HG03520 (cell line): ENCODE results near the gene ANKIB1.
"Not testable (repeated sequence)": the region's sequence is repeated elsewhere in the genome, so short reads cannot be mapped to it uniquely, and the experiment has no call there.

Experiments
- ATAC-seq: cut with Tn5 transposase; IDR thresholded peaks from one replicate; pipeline ENCODE4 v1.9.1; 2021; ENCODE audit warnings: mild to moderate bottlenecking, moderate library complexity; ENCODE audit not compliant: unreplicated experiment

ANKIB1 gene

DNA sequence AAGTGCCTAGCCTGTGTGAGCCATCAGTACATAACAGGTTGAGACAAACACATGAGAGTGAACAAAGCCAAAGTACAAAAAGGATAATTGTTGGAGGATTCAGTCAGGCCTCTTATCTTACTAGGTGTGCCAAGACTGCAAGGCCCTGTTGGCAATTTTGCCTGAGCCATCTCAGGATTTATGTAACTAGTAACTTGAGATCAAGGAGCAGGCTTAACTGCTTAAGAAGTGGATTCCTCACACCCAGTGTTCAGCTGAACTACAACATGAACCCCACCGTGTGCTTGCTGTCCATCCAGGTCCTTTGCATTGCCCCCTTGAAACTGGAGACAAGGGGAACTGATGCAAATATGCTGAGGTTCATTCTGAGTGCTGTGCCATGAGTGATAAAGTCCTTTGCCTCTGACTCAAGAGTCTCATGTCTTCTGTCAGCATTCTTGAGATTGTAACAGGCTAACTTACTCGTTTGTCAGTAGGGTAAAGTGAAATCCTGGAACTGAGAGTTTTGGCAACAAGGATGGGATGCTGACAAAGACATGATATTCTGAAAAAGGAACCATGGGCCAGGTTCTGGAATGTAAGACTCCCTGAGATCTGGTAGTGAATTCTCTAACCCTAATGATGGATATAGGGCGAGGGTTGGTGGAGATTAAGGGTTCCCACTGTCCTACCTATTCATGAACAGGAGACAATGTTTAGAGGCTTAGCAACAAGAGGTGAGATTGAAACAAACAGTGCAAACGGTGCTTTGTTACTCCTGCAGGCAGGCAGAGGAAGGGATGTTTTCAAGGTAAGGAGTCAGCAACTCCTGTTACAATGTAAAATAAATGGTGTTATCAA is 157.4 kb downstream of the ANKIB1 start:
- ATAC-seq, result no peak

DNA sequence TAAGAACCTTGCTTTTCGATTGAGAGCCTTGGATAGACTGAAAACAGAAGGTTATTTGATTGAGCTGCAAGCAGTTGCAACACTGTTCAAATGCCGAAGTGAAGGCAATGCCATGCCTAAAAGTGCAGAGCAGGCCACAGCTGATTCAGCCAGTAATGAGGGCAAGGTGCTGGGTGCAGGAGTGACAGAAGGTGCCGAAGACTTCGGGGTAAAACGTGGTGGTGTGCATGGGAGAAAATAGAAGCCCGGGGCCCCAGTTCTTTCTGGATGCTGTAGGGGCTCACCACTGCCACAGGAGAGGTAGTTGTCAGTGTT is 157.9 kb downstream of the ANKIB1 start:
- no peak for ATAC-seq

DNA sequence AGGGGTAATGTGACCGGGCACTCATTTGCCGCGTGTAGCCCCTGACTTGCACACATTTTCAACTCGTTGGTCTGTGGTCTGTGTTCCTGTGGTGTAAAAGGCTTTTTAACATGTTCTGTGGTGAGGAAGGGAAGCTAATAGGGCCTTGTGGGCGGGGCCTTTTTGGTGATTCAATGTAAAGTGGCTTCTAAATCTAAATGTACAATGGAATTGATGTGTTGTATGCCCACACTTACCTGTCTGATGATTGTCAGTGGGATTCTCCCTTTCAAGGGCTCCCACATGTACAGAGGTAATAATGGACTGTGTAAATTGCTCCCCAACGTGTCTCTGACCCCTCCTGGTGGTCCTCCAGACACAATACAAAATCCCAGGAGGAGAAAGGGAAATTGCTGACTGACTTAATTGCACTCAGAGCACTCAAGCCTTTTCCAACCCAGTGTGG is 158.4 kb downstream of the ANKIB1 start:
- no peak for ATAC-seq

DNA sequence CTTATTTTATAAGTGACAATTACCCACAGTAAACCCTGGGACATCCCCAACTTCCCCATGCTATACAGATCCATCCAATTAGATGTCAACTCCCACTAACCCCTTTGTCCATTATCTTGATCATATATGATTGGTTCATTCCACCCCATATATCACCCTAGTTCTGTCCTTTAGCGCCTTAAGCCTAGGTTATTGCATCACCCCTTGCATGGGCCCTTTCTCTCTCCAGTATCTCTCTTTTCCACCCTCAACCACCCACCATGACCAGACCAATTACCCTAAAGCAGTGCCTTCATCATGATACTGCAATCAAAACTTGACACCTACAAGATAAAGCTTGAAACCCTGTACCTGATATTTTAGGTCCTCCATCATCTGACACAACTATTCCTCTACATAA is 163.6 kb downstream of the ANKIB1 start:
- no peak for ATAC-seq

DNA sequence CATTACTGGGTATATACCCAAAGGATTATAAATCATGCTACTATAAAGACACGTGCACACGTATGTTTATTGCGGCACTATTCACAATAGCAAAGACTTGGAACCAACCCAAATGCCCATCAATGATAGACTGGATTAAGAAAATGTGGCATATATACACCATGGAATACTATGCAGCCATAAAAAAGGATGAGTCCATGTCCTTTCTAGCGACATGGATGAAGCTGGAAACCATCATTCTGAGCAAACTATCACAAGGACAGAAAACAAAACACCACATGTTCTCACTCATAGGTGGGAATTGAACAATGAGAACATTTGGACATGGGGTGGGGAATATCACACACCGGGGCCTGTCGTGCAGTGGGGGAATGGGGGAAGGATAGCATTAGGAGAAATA is 164.4 kb downstream of the ANKIB1 start:
- ATAC-seq, result not testable (repeated sequence)

DNA sequence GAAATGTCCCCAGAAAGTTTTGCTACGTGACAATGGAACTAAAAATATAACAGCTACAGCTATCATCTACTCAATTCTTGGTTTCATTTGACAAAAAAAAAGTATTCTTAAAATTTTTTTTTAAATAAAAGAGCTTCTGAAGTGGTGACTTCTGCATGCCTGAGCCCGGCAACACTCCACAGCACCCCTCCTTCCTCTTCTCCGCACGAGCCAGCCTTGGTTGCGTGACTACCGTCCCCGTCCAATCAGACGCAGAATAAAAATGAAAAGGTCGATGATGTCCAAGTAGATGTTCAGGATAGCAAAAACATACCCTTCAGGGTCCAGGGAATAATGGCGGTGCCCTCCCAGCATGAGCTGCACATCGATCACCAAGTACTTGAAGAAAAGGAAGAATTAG is 167.0 kb downstream of the ANKIB1 start:
- ATAC-seq, result no peak

DNA sequence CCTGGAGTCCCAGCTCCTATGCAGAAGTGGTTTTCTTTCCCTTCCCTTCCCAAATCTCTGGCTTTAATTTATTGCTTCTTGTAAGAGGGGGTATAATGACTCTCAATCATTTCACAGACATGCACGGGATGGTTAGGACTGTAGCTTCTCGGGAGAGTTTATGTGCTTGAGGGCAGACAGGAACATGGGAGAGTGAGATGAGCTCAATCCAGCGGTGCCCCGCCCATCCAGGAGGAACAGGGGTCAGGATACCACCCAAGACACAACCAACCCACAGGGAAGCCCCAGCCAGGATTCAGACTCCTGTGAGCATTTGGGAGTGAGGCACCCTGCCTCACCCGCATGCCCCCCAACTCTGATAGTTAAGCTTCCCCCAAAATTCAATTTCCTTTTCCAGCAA is 167.8 kb downstream of the ANKIB1 start:
- ATAC-seq, result no peak

DNA sequence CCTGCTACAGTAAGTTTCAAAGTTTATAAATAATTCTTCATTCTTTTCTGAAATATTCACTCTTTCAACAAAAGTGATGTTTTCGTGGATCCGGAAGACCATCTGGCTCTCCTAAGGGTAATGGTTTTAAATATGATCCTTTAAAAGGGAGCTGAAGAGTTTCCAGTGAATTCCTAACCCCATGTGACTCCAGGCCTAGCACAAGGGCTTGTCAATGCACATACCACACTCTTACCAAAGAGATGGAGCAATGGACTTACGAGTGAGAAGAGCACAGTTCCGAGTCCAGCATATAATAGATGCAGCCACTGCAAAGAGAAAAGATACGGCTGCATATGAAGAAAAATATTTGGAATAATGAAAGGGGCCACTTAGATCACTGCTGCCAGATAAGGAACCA is 169.5 kb downstream of the ANKIB1 start:
- ATAC-seq, result no peak

DNA sequence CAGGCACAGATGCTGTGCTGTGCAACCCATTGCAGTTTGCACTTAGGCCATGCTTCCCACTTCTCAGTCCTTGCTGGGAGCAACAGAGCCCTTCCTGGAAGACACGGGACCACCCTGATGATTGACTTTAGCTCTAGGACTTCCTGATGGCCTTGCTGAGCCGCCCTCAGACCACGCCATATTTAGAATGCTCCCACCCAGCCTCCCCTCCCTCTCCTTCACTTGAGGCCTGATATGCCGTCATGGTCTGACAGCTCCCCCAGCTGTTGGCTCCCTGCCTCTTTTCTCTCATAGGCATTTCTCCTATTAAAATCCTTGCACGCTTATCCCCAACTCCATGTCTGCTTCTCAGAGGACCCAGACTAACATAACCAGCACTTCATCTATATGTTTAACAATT is 172.1 kb downstream of the ANKIB1 start:
- ATAC-seq, result no peak

DNA sequence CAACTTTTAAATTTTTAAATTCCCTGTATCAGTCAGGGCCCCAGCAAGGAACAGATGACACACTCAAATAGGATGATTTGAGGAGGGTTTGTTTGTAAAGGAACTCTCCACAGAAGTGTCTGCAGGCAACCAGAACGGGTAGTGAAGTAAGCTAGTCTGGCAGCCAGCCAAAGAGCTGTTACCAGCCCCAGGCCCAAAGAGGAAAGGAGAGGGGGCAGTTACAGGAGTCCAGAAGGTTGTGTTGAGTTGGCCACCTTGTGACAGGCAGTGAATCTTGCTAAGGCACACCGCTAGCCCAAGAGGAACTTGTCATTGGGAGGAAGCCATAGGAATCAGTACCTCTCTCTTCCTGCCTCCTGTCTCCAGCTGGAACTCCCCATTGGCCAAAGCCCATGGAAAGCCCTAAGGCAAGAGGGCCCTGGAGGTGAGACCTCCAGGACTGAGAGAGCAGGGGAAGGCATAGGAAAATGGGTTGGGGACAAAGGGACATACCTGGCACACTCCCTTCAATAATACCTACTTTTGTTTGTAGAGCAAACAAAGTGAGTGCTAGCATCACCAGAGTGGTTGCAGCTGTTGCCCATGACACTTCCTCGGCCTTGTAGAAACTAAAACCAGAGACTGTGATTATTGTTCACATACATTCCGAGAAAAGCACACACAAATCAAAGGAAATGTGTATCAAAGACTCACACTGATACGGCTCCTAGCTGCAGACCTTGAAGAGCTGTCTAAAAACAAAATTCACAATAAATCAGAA is 176.1 kb downstream of the ANKIB1 start:
- no peak for ATAC-seq

DNA sequence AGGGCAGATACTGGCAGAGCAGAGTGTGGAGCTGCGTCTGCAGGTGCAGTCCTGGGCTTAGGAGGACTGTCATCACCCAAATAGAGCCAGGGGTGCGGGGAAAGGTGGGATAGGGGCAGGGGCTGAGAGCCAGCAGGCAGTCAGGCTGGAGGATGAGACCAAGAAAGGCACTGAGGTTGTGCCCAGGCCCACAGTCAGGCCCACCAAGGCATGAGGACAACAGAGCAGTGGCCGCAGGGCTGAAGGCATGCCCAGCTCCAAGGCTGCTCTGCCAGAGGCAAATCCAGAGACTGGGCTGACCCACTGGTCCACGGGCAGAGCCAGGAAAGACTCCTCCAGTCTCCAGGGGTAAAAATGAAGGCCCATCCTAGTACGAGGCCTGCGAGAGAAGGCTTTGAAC is 177.2 kb downstream of the ANKIB1 start:
- no peak for ATAC-seq

DNA sequence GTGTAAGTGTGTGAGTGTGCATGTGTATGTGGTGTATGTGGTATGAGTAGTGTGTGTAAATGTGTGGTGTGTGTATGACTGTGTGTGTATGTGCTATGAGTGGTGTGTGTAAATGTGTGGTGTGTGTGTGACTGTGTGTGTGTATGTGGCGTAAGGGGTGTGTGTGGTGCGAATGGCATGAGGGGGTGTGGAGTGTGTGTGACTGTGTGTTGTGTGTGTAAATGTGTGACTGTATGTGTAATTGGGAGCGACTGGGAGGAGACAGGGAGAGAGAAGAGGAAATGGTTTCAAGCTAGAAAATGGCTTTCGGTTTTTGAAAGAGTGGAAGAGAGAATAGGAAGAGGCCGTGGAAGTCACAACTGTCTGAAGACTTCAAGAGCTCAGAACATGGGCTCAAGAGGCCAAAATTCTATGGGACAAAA is 177.9 kb downstream of the ANKIB1 start:
- no peak for ATAC-seq

DNA sequence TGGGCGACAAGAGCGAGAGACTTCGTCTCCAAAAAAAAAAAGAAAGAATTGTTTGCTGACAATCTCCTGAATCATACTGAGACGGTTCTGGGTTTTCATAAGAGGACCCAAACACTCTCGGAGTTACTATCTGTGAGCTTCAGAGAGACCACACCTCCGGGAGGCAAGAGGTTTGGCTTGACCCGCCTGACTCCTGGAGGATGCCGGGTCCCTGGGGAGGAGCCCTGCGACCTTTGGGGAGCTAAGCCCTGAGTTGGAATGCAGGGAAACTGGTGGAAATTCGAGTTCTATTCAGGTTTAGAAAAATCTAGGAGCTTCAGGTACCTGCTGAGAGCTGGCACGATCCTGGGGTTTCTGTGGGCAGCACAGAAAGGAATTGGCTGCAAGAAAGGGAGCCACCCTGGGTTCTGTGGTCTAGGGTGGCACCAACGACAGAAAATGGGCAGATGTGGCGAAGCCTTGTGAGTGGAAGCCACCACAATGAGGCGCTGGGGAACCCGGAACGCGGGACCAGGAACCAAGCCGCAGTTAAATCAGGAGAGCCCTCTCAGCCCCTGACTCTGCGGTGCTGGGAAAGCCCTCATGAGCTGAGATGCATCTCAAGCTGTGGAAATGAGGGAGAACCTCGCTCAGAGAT is 179.7 kb downstream of the ANKIB1 start:
- no peak for ATAC-seq

DNA sequence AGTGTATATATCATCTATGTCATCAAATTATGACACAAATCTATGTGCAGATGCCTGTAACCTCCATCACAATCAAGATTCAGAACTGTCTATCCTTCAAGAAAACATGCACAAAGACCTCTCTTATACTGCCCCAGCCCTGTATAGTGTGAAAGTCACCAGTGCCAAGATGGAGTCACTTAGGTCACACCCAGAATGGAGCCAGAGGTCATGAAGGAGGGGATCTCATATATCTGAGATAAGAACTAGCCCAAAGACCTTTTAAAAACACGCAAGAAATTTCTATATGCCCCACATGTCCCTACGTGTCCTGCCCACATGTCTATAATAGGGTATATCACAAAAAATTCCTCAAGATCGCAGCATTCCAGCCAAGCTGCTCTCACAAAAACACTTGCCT is 181.4 kb downstream of the ANKIB1 start:
- ATAC-seq, result no peak

DNA sequence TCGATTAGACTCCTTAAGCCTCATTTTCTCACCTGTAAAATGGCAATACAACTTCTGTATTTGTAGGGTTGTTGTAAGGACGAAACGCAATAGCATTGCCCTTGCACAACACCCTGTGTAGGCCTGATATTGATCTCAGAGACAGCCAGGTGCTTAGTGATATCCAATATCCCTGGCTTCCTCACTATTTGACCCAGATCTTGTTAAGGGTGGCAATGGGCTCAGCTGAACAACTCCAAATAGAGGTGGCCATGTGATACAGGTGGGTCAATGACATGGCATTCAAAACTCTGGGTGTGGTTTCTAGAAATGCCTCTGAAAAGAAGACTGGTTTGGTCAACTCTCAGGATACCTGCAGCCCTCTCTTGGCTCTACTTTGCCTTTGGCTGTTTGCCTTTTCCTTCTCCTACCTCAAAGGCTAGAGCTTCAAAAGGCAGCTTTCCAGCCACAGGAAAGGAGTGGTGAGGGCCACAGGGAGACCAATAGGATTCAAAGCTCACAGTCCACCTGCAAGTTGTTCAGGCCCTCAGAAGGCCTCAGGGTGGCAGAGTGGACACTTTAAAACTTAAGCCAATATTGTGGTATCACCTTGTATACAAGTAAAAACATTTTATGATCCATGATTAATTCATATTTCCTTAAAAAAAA is 186.6 kb downstream of the ANKIB1 start:
- no peak for ATAC-seq

DNA sequence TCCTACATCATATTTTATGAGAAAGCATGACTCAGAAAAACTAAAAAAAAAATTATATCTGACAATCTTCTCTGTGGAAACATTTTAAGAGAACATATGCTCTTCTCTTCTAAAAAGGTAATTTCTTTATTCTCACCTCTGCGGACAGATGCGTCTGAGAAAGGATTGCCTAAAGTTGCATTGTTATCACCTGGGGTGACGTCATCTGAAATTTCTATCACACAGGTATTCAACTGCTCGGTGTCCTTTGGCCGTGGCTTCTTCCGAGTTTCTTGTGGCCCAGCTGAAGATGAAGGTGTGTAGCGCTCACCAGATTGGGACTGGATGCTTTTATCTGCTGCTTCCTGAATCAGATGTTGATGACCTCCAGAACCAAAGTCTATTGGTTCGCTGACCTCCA is 187.2 kb downstream of the ANKIB1 start:
- no peak for ATAC-seq

DNA sequence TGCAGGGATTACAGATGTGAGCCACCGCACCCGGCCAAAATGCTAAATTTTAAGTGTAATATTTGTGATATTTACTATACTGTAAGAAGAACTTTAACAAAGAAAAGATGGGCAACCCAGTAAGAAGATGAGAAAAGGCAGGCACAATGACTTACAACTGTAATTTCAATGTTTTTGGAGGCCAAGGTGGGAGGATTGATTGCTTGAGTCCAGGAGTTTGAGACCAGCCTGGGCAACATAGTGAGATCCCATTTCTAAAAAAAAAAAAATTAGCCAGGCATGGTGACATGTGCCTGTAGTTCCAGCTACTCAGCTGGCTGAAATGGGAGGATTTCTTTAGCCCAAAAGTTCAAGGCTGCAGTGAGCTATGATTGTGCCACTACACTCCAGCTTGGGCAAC is 189.8 kb downstream of the ANKIB1 start:
- no peak for ATAC-seq

DNA sequence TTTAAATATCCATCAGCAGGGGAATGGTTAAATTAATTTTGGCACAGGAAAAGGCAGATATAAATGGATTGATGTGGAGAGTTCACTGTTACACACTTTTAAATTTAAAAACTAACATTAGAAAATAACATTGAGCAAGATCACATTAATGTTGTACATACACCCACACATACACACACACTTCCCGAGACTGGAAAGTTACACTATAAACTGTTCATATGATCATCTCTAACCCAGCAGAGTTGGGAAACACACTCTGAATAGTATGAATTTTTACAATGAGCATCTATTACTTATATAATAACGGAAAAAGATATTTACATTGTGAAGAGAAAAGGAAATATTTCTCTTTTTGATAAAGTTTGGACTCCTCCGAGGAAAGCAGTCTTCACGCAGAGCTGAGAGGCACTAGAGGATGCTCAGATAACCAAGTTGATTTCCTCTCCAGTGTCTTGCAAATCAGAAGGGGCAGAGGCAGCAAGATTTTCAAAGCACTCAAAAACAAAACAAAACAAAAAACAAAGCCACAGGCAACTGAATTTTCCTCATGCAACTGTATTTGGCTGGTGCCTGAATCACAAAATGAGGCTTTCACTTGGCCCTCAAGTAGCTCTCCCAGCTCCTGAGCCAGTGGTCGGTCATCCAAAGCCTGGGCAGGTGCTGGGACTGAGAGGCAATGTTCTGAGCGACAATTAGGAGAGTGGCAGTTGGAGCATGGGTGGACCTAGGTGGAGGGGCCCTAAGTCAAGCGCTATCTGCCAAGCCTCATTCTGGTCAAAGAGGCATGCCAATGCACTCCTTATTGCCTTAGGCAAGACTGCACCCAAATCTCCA is 191.1 kb downstream of the ANKIB1 start:
- ATAC-seq, result no peak

DNA sequence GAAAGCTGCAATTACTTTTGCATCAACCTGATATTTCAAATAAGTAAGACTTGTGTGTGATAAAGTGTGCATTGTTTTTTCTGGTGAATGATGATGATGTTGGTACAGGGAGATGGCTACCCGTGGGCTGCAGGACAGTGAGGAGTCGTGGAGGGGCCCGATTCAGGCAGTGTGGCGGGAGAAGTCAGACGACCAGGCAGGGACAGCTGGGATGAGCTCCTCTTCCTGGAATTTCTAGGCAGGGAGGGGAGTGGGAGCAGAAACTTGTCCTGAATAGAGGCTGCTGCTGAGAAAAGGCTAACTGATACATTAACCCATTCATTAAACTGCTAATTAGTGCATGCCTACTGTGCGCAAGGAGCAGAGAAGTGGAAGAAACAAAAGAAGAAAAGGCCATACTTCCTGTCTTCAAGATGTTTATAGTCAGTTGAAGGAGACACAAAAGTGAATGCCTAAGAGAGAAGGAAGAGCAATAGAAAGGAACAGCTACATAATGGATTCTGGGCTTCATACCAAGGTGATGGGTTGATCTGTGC is 192.2 kb downstream of the ANKIB1 start:
- no peak for ATAC-seq

DNA sequence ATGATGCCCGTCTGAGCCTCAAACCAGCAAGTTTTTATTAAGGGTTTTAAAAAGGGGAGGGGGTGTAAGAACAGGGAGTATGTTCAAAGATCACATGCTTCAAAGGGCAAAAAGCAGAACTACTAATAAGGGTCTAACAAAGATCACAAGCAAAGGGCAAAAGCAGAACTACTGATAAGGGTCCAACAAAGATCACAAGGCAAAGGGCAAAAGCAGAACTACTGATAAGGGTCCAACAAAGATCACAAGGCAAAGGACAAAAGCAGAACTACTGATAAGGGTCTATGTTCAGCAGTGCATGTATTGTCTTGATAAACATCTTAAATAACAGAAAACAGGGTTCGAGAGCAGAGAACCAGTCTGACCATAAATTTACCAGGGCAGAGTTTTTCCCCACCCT is 196.9 kb downstream of the ANKIB1 start:
- not testable (repeated sequence) for ATAC-seq
